ENCODE data around the gene LCN15. TPM values are rescaled to one million over a fixed set of nuclear protein-coding genes. Genes with fewer than 3 reads are reported as not detected.

The LCN15 gene, protein sequence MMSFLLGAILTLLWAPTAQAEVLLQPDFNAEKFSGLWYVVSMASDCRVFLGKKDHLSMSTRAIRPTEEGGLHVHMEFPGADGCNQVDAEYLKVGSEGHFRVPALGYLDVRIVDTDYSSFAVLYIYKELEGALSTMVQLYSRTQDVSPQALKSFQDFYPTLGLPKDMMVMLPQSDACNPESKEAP
- 1.3 to 3.5 TPM (median 1.9 TPM) in 3 replicates for total RNA-seq

DNA sequence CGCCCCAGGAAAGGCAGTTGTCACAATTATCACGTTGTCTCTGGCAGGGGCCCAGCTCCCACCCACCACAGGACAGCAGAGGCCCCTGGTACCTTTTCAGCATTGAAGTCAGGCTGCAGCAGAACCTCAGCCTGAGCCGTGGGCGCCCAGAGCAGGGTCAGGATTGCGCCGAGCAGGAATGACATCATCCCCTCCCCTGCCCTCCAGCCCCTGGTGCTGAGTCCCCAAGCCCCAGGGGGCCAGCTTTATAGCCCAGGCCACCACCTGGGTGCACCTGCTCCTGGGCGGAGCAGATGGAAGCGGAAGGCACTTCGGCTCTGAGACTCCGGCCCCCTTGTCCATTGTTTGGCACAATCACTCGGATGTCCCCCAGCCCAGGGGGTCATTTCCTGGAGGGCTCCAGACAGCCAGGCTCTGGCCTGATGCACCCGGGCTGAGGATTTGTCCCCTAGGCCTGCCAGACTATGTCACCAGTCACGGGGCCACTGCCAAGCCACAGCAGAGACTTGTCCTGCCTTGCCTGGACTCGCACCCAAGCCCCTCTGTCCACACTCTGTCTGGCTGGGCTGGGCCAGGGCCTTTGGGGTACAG, at the start of gene LCN15:
TSS of gene LCN15 (minus strand) at position 218 of the 591 bp plus-strand sequence. CDS start at position 188, 30 bp downstream.
- H3K27me3 Mint-ChIP-seq (ENCODE audit: low read depth), result peaks cover 13% of the 10 kb centered on the region
- H3K36me3 Mint-ChIP-seq, result no peaks in the 10 kb centered on the region
- no peak within 1 kb of the TSS for H3K4me3 Mint-ChIP-seq
- peaks cover 7% of the 10 kb centered on the region for H3K4me1 Mint-ChIP-seq
- H3K27ac Mint-ChIP-seq, result no peak within 1 kb of the TSS
- TF ChIP-seq, protein P1, sequence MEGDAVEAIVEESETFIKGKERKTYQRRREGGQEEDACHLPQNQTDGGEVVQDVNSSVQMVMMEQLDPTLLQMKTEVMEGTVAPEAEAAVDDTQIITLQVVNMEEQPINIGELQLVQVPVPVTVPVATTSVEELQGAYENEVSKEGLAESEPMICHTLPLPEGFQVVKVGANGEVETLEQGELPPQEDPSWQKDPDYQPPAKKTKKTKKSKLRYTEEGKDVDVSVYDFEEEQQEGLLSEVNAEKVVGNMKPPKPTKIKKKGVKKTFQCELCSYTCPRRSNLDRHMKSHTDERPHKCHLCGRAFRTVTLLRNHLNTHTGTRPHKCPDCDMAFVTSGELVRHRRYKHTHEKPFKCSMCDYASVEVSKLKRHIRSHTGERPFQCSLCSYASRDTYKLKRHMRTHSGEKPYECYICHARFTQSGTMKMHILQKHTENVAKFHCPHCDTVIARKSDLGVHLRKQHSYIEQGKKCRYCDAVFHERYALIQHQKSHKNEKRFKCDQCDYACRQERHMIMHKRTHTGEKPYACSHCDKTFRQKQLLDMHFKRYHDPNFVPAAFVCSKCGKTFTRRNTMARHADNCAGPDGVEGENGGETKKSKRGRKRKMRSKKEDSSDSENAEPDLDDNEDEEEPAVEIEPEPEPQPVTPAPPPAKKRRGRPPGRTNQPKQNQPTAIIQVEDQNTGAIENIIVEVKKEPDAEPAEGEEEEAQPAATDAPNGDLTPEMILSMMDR (IDR thresholded peaks at IDR 0.05; ENCODE audit: unreplicated experiment), result no peak
- H3K9me3 Mint-ChIP-seq, result no peaks in the 10 kb centered on the region
- no peak for DNase-seq (ENCODE audit: low spot score in 2 of 2, unreplicated experiment in 2 of 2)

DNA sequence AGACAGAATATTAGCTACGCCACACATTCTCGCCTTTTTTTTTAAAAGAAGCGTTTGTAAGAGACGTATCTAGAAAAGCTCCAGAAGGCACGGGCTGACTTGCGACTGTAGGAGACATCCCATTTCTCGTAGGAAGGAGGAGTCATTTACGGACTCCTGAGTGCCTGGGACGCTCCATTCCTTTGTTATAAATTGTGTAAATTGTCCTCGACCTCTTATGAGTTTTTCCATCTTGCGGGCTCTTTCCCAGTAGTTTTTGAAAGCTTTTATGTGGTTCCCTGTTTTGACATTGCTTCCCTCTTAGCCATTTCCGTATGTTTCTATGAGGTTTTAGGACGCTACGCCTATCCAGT, 44.5 kb upstream of the LCN15 start:
- Mint-ChIP-seq H3K27ac (peak overlapping the region; percentile 91), H3K4me3 (peak overlapping the region; percentile 70), H3K27me3 (ENCODE audit: low read depth) (no peaks in the 10 kb centered on the region), H3K36me3 (peaks cover 21% of the 10 kb centered on the region), H3K9me3 (no peaks in the 10 kb centered on the region), H3K4me1 (peaks cover 28% of the 10 kb centered on the region)
- TF ChIP-seq, protein P1 (IDR thresholded peaks at IDR 0.05; ENCODE audit: unreplicated experiment), result no peak
- DNase-seq (ENCODE audit: low spot score in 2 of 2, unreplicated experiment in 2 of 2), result no peak

DNA sequence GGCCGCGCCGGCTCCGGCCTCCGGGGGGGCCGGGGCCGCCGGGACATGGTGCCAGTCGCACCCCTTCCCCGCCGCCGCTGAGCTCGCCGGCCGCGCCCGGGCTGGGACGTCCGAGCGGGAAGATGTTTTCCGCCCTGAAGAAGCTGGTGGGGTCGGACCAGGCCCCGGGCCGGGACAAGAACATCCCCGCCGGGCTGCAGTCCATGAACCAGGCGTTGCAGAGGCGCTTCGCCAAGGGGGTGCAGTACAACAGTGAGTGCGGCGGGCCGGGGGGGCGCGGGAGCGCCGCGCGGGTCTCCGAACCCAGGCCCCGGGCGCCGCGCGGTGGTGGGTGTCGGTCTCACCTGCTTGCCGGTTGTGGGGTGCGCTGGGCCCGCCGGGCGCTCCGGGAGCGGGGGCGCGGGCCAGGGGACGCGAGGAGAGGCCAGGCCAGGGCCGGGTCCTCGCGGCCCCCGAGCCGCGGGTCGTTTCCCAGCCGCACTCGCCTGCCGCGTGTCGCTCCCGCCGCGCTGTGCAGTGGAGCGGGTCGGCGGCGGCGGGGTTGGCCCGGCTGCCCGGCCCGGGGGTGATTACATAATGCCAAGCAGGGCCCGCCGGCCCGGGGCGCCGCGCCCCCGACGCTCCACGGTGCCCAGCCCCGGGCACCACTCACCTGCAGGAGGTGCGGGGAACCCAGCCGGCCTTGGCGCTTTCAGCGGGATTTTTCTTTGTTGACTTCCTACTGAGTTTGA, 43.9 kb upstream of the LCN15 start:
- Mint-ChIP-seq H3K4me3 (peak overlapping the region; percentile 73), H3K9me3 (no peaks in the 10 kb centered on the region), H3K27me3 (ENCODE audit: low read depth) (no peaks in the 10 kb centered on the region), H3K27ac (peak overlapping the region; percentile 91), H3K36me3 (peaks cover 22% of the 10 kb centered on the region), H3K4me1 (peaks cover 28% of the 10 kb centered on the region)
- DNase-seq (ENCODE audit: low spot score in 2 of 2, unreplicated experiment in 2 of 2), result peak in 1 of 2 experiments; percentile 67
- TF ChIP-seq, protein P1 (IDR thresholded peaks at IDR 0.05; ENCODE audit: unreplicated experiment), result no peak

DNA sequence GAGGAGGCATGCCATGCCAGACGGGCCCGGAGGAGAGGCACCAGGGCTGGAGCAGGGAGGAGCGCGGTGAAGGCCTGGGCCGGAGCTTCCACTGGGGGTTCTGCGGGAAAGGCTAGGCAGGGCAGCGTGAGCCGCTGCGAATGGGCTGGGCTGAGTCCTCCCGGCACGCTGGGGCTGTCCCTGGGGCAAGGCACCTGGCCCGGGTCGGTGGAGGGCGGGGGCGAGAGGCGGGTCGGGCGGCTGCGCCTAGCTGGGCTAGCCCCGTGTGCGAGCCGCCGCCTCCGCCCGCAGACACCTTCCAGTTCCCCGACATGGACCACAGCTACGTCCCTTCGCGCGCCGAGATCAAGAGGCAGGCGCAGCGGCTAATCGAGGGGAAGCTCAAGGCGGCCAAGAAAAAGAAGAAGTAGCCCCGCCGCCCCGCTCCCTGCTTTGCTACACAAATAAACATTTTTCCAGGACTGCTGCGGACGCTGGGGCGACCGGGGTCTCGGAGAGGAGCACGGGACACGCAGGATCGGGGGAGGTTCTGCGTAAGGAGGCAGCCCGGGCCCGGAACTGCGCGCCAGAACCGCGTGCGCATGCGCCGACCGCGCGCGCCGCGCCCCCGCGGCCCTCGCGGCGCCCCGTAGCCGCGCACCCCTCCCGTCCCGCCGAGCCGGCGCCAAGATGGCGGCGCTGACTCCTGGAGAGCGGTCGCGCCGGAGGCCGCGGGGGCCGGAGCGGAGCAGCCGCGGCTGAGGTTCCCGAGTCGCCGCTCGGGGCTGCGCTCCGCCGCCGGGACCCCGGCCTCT, 43.2 kb upstream of the LCN15 start, which contains the start of gene RABL6:
TSS of gene RABL6 (plus strand) at position 668 of the 794 bp plus-strand sequence. CDS start 249 bp downstream, outside the sequence.
- Mint-ChIP-seq H3K27ac (peak within 1 kb of the TSS; percentile 91), H3K4me3 (peak within 1 kb of the TSS; percentile 77), H3K9me3 (no peaks in the 10 kb centered on the region), H3K27me3 (ENCODE audit: low read depth) (no peaks in the 10 kb centered on the region), H3K36me3 (peaks cover 15% of the 10 kb centered on the region), H3K4me1 (peaks cover 28% of the 10 kb centered on the region)
- peak in 1 of 2 experiments; percentile 86 for DNase-seq (ENCODE audit: low spot score in 2 of 2, unreplicated experiment in 2 of 2)
- TF ChIP-seq, protein P1 (IDR thresholded peaks at IDR 0.05; ENCODE audit: unreplicated experiment), result no peak

DNA sequence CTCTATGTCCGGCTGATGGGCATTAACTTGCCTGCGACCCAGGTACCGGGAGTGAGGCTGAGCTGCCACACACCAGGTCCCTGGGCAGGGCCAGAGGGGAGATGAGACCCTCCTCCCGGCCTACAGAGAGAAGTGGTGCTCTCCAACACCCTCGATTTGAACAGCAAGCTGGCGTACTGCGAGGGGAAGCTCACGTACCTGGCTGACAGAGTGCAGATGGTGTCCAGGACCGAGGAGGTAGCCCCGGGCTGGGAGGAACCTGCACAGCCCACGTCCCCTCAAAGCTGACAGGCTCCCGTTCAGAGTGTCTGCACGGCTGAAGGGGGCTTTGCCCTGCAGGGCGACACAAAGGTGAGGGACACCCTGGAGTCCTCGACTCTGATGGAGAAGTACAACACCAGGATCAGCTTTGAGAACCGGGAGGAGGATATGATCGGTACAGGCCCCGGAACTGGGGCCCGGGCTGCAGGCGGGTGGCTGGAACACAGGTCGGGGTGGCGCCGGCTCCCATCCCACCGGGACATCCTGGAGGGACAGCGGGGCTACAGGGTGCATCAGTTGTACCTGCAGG, 42.4 kb upstream of the LCN15 start:
- Mint-ChIP-seq H3K36me3 (peaks cover 15% of the 10 kb centered on the region), H3K27ac (peak overlapping the region; percentile 21)
- DNase-seq (ENCODE audit: low spot score in 2 of 2, unreplicated experiment in 2 of 2), result no peak

More for the DNA sequence above, 42.4 kb upstream of the LCN15 start:
- Mint-ChIP-seq H3K27me3 (ENCODE audit: low read depth) (no peaks in the 10 kb centered on the region), H3K4me1 (peaks cover 28% of the 10 kb centered on the region), H3K9me3 (no peaks in the 10 kb centered on the region), H3K4me3 (peak overlapping the region; percentile 77)
- TF ChIP-seq, protein P1 (IDR thresholded peaks at IDR 0.05; ENCODE audit: unreplicated experiment), result no peak
